A549 (cell line): Measurements from ENCODE around the gene SLC66A2. TPM values are rescaled to one million over a fixed set of nuclear protein-coding genes. Genes with fewer than 3 reads are reported as not detected.
"Not testable (repeated sequence)": the region's sequence is repeated elsewhere in the genome, so short reads cannot be mapped to it uniquely, and the experiment has no call there.

Source experiments
- ATAC-seq, 2 experiments: fragments of 200-7000 bp in 1 of 2; fragments of >200 bp in 1 of 2; cut with Nextera tagmentation in 1 of 2; cut with Tn5 transposase in 1 of 2; 3 replicates each; pipeline versions ENCODE4 v1.8.0 to v1.9.1; 2018 to 2020; ENCODE audit warnings: mild to moderate bottlenecking in 1 of 2, moderate library complexity in 1 of 2
- CTCF ChIA-PET: fragments of 300-600 bp; sonication (Branson Sonifier 250); formaldehyde crosslinking; extraction: SDS; loops from one replicate; lab custom pipeline; 2021; ENCODE audit warnings: antibody characterized with exemption, inconsistent platforms; lab: Yijun Ruan, JAX
- POLR2A ChIA-PET: fragments of 350-600 bp; formaldehyde crosslinking; extraction: SDS; loops from one replicate; lab custom pipeline; 2021; ENCODE audit warnings: antibody characterized with exemption, inconsistent platforms; lab: Yijun Ruan, JAX
- DNase-seq, 2 experiments: peaks; one replicate each; pipeline versions ENCODE4 v3.0.0 to v3.0.0-alpha.2; 2011 to 2016; ENCODE audit warnings: low read depth in 1 of 2, low spot score in 1 of 2
- FAIRE-seq: peaks from 2 replicates; lab custom pipeline; 2011; peaks lifted over from hg19 to GRCh38; lab: Jason Lieb, UNC
- H3K27ac ChIP-seq, 2 experiments: fragments of >200 bp; sonication (Bioruptor Twin); formaldehyde crosslinking; 3 replicates each; pipeline ENCODE4 v1.5.1; 2016 to 2017
- H3K4me1 ChIP-seq: fragments of >200 bp; sonication (Bioruptor Twin); formaldehyde crosslinking; 3 replicates; pipeline ENCODE4 v1.6.1; 2016
- H3K4me2 ChIP-seq: fragments of >200 bp; sonication (Bioruptor Twin); formaldehyde crosslinking; 3 replicates; pipeline ENCODE4 v1.6.1; 2016
- H3K4me3 ChIP-seq: fragments of >200 bp; sonication (Bioruptor Twin); formaldehyde crosslinking; 3 replicates; pipeline ENCODE4 v1.5.1; 2016
- H3K9me3 ChIP-seq: fragments of >200 bp; sonication (Bioruptor Twin); formaldehyde crosslinking; 3 replicates; pipeline ENCODE4 v1.6.1; 2016
- EHMT2 ChIP-seq: fragments of 200-600 bp; sonication (generic); IDR thresholded peaks from 2 replicates; pipeline ENCODE4 v1.6.1; 2016; ENCODE audit warnings: antibody characterized with exemption, low read depth, mild to moderate bottlenecking, moderate library complexity
- ESRRA ChIP-seq: fragments of 150-350 bp; IDR thresholded peaks from 2 replicates; pipeline ENCODE4 v1.6.1; 2014; ENCODE audit warnings: mild to moderate bottlenecking, low read length, borderline replicate concordance
- FOSL2 ChIP-seq, 2 experiments: fragments of 450-650 bp in 1 of 2; fragments of >200 bp in 1 of 2; sonication (Bioruptor Twin) in 1 of 2; formaldehyde crosslinking; IDR thresholded peaks; 2 replicates each; pipeline versions ENCODE4 v1.5.0 to v1.6.1; 2016 to 2020; ENCODE audit warnings: mild to moderate bottlenecking in 1 of 2, moderate library complexity in 1 of 2
- FOXS1 ChIP-seq: fragments of 250-450 bp; sonication (Bioruptor Pico); IDR thresholded peaks from 2 replicates; pipeline ENCODE4 v1.5.0; 2020; ENCODE audit warnings: mild to moderate bottlenecking, moderate library complexity
- HDAC2 ChIP-seq: fragments of 200-600 bp; sonication (generic); IDR thresholded peaks from 2 replicates; pipeline ENCODE4 v1.6.1; 2016
- HMGXB4 ChIP-seq: fragments of 250-450 bp; sonication (Bioruptor Pico); IDR thresholded peaks from 2 replicates; pipeline ENCODE4 v1.5.0; 2021; ENCODE audit warnings: mild to moderate bottlenecking, moderate library complexity, borderline replicate concordance
- HOXB5 ChIP-seq: fragments of 250-450 bp; sonication (Bioruptor Pico); IDR thresholded peaks from 2 replicates; pipeline ENCODE4 v1.5.0; 2020; ENCODE audit warnings: mild to moderate bottlenecking, moderate library complexity
- KDM1A ChIP-seq: fragments of 200-600 bp; sonication (generic); IDR thresholded peaks from 2 replicates; pipeline ENCODE4 v1.6.1; 2016; ENCODE audit warnings: low read depth, mild to moderate bottlenecking
- MAFK ChIP-seq: fragments of 450-650 bp; IDR thresholded peaks from 2 replicates; pipeline ENCODE4 v1.6.1; 2014; ENCODE audit not compliant: partially characterized antibody
- MAX ChIP-seq: IDR thresholded peaks from 2 replicates; pipeline ENCODE4 v1.6.1; 2012
- NFE2L2 ChIP-seq: fragments of 150-350 bp; conservative IDR thresholded peaks from 2 replicates; pipeline ENCODE4 v1.6.1; 2014; ENCODE audit warnings: low read length
- RARB ChIP-seq: fragments of 250-450 bp; sonication (Bioruptor Pico); IDR thresholded peaks from 2 replicates; pipeline ENCODE4 v1.8.0; 2021; ENCODE audit warnings: mild to moderate bottlenecking, moderate library complexity
- RFX5 ChIP-seq: fragments of 450-650 bp; IDR thresholded peaks from 2 replicates; pipeline ENCODE4 v1.7.1; 2014; ENCODE audit warnings: antibody characterized with exemption, mild to moderate bottlenecking, moderate library complexity
- RNF2 ChIP-seq: fragments of 200-600 bp; sonication (generic); IDR thresholded peaks from 2 replicates; pipeline ENCODE4 v1.6.1; 2016; ENCODE audit warnings: low read depth, mild to moderate bottlenecking, antibody characterized with exemption, moderate library complexity, borderline replicate concordance
- SREBF2 ChIP-seq: fragments of 450-650 bp; IDR thresholded peaks from 2 replicates; pipeline ENCODE4 v1.6.1; 2014; ENCODE audit warnings: mild to moderate bottlenecking, moderate library complexity
- TFCP2L1 ChIP-seq: fragments of 250-450 bp; sonication (Bioruptor Pico); IDR thresholded peaks from 2 replicates; pipeline ENCODE4 v1.5.0; 2021; ENCODE audit warnings: mild to moderate bottlenecking
- ZFP36 ChIP-seq: fragments of 450-650 bp; IDR thresholded peaks from 2 replicates; pipeline ENCODE4 v1.6.1; 2014; ENCODE audit warnings: borderline replicate concordance; ENCODE audit not compliant: partially characterized antibody
- WGBS: methylation state at CpG from one replicate; pipeline ENCODE4 v1.1.6; 2017; ENCODE audit errors: missing lambda C conversion rate; 5-methylcytosine and 5-hydroxymethylcytosine counted together
- polyA plus RNA-seq, 4 experiments: library from polyadenylated mRNA; depleted of rRNA in 3 of 4; stranded (reverse); fragments of >200 nt; fragmentation: RNase III in 1 of 4; extraction: RNeasy Plus Mini Kit Qiagen cat#74134 plus additional on column Dnase treatment in 1 of 4; gene quantifications; 2 replicates in 3 of 4; 3 replicates in 1 of 4; pipeline ENCODE4 v1.2.3, GENCODE V29; 2011 to 2017
- TF ChIP-seq, protein P1 (sequence below): fragments of >200 bp; sonication (Bioruptor Twin); formaldehyde crosslinking; IDR thresholded peaks from 2 replicates; pipeline ENCODE4 v1.6.1; 2016

SLC66A2 gene
- polyA plus RNA-seq, 2 of the 4 experiments (the other 2 are of a cell fraction), result 4.8 to 11.5 TPM

- TF ChIP-seq MAFK (no peak), RFX5 (no peak), HDAC2 (no peak)
Measured at GRCh38 chr18:79881695-79882094, 69.8 kb downstream of the SLC66A2 start.

DNA sequence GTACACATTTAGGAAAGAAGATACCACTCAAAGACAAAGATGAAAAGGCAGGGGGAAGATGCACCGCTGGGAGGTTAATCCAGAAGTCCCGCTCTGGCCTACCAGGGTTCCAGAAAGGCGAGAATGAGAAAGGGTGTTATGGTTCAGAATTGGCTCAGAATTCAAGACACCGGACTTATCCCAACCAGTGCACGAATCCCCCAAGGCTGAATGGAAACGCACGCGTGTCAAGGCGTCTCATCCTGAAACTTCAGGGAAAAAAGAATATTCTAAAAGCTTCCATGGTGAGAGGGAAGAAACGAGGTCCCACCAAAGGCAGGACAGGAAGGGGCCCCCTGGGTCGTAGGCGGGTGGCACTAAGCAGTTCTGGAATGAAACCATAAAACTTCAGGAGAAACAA, 71.9 kb downstream of the SLC66A2 start:
- CTCF ChIA-PET, result no interaction called here
- H3K4me3 ChIP-seq, result no peak overlapping the region
- no peaks in the 10 kb centered on the region for H3K4me1 ChIP-seq
- no peaks in the 10 kb centered on the region for H3K9me3 ChIP-seq
- no peak overlapping the region for H3K27ac ChIP-seq
- POLR2A ChIA-PET, result no interaction called here
- H3K4me2 ChIP-seq, result no peak overlapping the region
- ATAC-seq, result no peak
- TF ChIP-seq HMGXB4 (CRISPR knock-in tag), result no peak
- TF ChIP-seq ZFP36, result no peak
- TF ChIP-seq RARB (CRISPR knock-in tag), result no peak
- TF ChIP-seq FOXS1 (CRISPR knock-in tag), result no peak
- TF ChIP-seq FOSL2 (IDR thresholded peaks at IDR 0.05), result no peak
- TF ChIP-seq FOSL2 (CRISPR knock-in tag; IDR thresholded peaks at IDR 0.05), result no peak
- TF ChIP-seq KDM1A, result no peak
- no peak for TF ChIP-seq ESRRA
- TF ChIP-seq RNF2, result no peak
- TF ChIP-seq, protein P1, sequence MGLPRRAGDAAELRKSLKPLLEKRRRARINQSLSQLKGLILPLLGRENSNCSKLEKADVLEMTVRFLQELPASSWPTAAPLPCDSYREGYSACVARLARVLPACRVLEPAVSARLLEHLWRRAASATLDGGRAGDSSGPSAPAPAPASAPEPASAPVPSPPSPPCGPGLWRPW, result no peak
- no peak for TF ChIP-seq MAX
- TF ChIP-seq SREBF2, result no peak
- no peak for TF ChIP-seq TFCP2L1
- no peak for FAIRE-seq
- WGBS, result 69% methylated on average over 12 of the region's 12 CpGs
- no peak for DNase-seq

More at GRCh38 chr18:79881695-79882094, 69.8 kb downstream of the SLC66A2 start:
- no peak overlapping the region for H3K4me3 ChIP-seq
- H3K4me2 ChIP-seq, result no peak overlapping the region
- CTCF ChIA-PET, result no interaction called here
- no peak for ATAC-seq
- 58% methylated on average over 11 of the region's 11 CpGs for WGBS
- POLR2A ChIA-PET, result no interaction called here
- FAIRE-seq, result no peak
- no peaks in the 10 kb centered on the region for H3K9me3 ChIP-seq
- no peaks in the 10 kb centered on the region for H3K4me1 ChIP-seq
- no peak overlapping the region for H3K27ac ChIP-seq
- no peak for DNase-seq

GRCh38 chr18:79878741-79879378, 72.6 kb downstream of the SLC66A2 start:
- TF ChIP-seq FOSL2 (IDR thresholded peaks at IDR 0.05) (no peak), FOSL2 (CRISPR knock-in tag; IDR thresholded peaks at IDR 0.05) (no peak), NFE2L2 (no peak), EHMT2 (no peak), HOXB5 (CRISPR knock-in tag) (no peak)
- no peak overlapping the region for H3K4me3 ChIP-seq
- ATAC-seq, result no peak
- H3K27ac ChIP-seq, result no peak overlapping the region
- H3K9me3 ChIP-seq, result no peaks in the 10 kb centered on the region
- H3K4me2 ChIP-seq, result no peak overlapping the region
- no peak for FAIRE-seq
- no peaks in the 10 kb centered on the region for H3K4me1 ChIP-seq
- ChIA-PET POLR2A (no interaction called here), CTCF (no interaction called here)
- WGBS, result 71% methylated on average over 18 of the region's 20 CpGs
- no peak for DNase-seq

DNA sequence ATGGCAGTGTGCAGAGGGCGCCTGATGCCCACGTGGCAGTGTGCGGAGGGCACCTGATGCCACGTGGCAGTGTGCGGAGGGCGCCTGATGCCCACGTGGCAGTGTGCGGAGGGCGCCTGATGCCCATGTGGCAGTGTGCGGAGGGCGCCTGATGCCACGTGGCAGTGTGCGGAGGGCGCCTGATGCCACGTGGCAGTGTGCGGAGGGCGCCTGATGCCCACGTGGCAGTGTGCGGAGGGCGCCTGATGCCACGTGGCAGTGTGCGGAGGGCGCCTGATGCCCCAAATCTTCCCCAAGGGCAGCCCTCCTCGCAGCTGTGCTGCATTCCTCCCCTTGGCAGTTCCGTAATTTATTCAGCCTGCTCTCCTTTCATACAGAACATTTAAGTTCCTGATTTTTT, 73.2 kb downstream of the SLC66A2 start:
- H3K4me3 ChIP-seq, FAIRE-seq, POLR2A ChIA-PET, DNase-seq, H3K27ac ChIP-seq, H3K4me1 ChIP-seq, H3K4me2 ChIP-seq, H3K9me3 ChIP-seq, CTCF ChIA-PET, ATAC-seq: not testable (repeated sequence)
- WGBS, result 48% methylated on average over 2 of the region's 25 CpGs
